ENCODE measurements around the gene GSTK1.
"Not testable (repeated sequence)": the region's sequence is repeated elsewhere in the genome, so short reads cannot be mapped to it uniquely, and the experiment has no call there.

The GSTK1 gene

DNA sequence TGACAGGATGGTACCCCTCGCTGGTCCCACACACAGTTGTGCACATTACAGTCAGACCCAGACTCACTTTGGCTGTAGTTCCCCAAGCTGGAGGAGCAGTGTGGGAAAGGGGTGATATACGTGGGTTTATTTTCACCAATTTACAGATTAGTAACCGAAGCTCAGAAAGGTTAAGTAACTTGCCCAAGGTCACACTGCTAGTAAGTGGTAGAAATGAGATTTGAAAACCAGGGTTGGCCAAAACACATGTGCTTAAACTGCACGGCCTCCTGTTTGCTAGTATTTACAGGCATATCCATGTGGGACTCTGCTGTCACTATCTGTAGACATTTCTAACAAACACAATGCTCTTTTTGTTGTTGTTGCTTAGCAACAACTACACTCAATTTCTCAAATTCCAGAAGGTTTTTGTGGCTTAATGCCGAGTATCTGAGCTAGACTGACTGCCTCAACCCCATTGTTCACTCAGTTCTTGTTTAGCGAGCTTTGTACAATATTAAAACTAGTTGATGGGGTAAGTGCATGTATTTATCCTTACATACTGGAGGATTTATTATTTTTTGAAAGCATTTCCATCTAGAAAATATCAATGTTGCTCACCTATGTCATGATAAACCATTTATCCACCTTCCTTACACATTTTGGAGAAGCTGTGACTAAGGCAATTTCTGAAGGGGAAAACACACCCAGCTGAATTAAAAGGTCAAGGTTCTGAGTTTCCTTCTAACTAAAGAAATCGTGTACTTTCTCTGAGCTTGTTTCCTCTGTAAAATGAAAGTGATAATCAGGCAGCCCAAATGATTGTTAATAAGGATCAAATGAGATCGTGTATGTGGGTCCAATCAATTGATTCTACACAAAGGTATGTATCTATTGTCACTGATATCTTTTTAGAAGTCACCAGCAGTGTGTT, 16.2 kb downstream of the GSTK1 start:
- peak; percentile 65 for DNase-seq

DNA sequence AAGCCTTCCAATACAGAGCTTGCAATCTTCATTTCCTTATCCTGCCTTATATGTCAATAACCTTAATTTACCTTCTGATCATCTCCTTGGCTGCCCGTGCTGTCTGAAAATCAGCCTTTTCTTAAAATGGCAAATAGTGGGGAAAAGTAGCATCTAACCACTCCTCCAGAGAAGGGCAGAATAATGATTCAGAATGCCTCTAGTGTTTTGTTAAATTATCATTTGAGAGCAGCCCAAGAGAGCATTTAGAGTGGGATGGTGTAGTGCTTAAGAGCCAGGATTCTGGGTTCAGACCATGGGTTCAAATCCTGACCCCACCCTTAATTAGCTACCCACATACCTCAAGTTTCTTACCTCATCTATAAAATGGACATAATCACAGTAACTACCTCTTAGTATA, 16.9 kb downstream of the GSTK1 start:
- DNase-seq, result no peak

DNA sequence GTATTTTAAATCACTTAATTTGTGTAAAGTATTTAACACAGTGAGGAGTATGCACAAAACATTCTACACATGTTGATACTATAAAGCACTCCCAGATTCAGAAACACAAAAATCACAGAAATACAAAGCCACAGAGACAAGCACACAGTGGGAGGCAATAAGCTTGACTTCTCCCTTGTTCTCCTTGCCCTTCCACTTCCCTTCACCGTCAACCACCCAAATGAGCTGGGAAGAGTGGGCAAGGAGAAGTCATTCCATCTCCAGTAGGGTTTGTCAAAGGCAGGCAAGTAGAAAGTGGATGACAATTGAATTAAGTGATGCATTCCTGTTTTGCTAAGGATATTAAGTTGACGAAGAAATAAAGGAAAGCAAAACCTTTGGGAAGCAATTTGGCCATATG, 17.3 kb downstream of the GSTK1 start:
- no peak for DNase-seq

DNA sequence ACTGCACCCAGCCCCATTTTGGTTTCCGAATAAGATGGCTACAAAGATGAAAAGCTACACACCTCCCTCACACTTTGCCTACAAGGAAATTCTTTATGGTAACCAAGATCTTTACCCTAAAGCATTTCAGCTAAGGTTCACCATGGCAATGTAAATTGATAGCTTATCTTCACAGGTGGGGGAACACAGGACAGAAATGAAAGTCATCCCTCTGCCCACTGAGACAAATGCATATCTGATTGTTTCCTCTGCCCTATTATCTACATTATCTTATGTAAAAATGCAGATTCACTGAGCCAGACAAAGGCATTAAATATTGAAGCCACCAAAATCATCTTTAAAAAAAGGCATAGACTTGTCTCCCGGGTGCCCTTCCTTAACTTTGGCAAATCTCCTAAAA, 18.3 kb downstream of the GSTK1 start:
- no peak for DNase-seq

DNA sequence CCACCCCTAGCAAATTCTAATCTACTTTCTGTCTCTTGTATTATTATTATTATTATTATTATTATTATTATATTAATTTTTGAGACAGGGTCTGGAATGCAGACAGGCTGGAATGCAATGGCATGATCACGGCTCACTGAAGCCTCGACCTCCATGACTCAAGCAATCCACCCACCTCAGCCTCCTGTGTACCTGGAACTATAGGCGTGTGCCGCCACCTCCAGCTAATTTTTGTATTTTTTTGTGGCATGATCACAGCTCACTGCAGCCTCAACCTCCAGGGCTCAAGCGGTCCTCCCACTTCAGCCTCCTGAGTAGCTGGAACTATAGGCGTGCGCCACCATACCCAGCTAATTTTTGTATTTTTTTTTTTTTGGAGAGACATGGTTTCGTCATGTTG, 18.9 kb downstream of the GSTK1 start:
- no peak for DNase-seq

DNA sequence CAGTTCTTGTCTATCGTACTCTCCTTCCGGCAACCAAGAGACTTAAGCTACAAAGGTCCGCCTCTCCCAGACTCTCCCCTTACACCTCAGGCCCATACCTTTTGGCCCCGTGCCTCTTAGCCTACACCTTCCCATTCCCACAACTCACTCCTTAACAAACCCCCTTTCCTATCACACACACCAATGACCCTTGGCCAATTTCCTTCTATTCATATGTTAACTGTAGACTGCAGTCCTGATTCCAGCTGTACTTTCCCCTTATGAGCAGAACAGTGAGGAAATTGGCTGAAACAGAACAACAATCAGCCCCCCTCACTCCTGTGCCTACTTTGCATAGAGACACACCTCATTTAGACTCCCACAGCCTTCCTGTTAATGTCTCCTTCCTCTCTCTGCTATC, 20.1 kb downstream of the GSTK1 start:
- DNase-seq, result no peak

DNA sequence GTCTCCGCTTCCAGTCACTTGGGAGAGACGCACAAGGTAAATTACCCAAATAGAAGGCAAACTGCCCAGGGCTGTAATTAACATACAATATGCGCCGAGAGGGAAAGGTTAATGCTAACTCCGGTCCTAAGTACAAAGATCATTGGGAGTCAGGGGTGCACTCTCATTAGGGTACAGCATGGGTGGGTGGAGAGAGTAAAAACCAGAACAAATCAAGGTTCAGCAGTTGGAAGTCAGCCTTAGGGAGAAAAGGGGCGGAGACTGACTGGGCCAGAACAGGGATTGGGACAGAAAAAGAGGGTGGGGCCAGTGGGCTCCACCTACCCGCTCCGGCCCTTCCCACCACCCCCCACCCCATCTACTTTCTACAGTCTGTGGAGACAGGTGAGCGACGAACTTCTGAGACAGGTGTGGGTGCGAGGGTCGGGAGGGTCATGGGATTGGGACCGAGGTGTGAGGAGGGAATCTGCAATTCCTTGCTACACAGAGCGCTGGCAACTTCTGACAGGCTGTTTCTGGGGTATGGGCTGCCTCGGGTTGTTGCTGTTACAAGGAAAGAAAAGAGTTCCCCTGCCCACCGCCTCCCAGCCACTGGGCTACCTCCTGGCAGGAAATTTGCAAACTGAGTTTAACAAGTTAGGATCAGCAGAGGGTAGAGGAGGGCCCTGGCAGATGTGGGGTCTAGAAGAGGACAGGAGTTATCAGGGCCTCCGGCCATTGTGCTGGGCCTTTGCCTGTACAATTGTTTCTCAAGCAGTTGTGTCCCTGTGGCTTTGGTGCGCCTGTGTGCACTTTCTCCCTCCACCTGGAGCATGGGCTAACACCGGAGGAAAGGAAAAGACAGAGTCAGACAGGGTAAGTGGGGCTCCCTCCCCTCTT, 21.6 kb downstream of the GSTK1 start, which contains the start of gene TMEM139:
Gene TMEM139, plus strand, starts transcription at position 368 of the 879 bp plus-strand sequence. CDS start 1,000 bp downstream, outside the sequence.
- DNase-seq, result no peak

DNA sequence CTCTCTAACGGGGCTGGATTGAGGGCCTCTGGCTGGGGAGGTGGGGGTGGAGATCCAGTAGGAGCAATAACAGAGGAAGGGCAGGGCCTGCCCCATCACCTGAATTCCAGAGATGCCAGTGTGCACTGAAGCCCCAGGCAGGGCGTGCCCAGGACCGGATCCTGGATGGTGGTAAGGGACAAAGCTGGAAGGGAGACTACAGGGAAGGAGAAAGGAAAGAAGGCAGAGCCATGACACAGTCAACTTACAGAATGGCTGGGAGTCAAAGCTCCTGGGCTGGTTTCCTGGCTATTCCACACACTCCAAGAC, 22.2 kb downstream of the GSTK1 start:
- no peak for DNase-seq

DNA sequence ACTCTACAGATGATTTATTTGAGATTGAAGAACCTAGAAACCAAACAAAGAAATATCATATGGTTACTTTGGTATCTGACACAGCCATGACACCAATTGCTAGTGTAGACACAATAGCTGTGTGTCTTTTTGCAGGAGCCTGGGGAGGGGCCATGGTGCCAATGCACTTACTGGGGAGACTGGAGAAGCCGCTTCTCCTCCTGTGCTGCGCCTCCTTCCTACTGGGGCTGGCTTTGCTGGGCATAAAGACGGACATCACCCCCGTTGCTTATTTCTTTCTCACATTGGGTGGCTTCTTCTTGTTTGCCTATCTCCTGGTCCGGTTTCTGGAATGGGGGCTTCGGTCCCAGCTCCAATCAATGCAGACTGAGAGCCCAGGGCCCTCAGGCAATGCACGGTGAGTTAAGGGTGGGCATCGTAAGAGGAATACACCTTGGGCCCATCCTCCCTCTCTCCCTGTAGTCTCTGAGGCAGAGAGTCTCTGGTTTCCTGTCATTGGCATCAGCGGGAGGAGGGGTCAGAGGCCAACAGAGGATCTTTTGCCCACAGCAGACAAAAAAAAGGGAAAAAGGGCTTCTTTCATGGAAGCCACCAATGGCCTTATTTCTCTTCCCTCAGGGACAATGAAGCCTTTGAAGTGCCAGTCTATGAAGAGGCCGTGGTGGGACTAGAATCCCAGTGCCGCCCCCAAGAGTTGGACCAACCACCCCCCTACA, 22.7 kb downstream of the GSTK1 start:
- DNase-seq, result no peak

DNA sequence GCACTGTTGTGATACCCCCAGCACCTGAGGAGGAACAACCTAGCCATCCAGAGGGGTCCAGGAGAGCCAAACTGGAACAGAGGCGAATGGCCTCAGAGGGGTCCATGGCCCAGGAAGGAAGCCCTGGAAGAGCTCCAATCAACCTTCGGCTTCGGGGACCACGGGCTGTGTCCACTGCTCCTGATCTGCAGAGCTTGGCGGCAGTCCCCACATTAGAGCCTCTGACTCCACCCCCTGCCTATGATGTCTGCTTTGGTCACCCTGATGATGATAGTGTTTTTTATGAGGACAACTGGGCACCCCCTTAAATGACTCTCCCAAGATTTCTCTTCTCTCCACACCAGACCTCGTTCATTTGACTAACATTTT, 23.3 kb downstream of the GSTK1 start:
- DNase-seq, result no peak

DNA sequence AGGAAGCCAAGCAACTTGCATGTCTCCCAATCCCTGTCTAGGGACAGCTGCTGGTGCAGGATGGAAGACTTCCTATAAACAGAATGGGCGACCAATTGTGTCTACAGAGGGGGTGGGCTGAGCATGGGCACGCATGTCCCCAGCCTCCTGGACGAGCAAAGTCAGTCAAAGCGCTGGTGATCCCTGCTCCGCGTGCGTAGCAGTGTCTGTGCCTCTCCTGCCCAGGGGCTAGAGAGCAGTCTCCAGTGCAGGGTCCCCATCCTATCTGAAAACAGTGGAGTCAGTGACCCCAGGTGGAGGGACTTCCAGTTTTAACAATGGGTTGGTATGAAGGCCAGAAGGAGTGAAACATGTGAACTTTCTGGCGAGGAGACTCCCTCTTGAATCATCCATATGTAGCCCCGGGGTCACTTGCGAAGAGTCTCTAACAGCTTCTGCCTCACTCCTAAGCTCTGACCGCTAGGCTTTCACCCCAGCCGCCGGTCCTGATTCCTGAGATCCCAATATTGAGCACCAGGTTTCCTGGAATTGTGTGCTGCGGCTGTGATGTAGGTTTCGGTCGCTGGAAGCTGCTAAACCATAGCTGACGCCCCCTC, 24.2 kb downstream of the GSTK1 start:
- DNase-seq, result no peak

DNA sequence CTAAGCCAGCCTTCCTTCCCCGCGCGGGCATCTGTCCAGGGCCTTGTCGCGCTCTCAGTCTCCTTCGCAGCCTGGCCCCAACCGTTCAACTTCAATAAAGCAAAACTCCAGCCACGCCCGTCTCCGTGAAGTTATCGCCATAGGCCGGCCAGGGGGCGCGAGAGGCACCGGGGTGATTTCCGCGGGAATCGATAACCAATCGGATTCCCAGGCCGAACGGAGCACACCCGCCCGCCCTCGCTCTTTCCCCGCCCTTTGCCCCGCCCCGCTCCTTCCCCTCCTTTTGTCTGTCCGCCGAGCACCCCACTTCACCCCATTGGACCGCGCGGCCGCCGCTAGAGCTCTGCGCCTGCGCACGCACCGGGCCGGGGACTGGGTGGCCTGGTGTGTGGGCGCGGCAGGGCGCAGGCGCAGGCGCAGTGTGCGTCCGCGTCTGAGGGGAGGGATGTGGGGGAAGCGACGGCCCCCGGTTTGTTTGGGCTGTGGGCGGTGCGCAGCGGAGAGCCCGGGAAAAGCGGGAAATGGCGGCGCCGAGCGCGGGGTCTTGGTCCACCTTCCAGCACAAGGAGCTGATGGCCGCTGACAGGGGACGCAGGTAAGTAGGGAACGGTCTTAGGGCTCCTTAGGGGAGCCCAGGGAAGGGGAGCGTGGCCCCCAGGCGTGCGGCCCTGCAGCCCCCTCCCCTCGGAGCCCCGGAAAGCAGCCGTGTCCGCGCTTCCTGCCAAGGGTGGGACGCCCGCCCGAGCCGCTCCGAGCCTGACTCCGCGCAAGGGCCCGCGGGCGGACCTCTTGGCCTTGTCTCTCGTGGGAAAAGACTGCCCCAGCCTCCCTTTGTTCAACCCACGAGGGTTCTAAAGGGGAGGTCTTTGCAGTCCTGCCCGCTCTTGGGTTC, 24.9 kb downstream of the GSTK1 start, which contains the start of gene CASP2:
Gene CASP2, plus strand, starts transcription at position 417 of the 892 bp plus-strand sequence. Its CDS starts 105 bp downstream, at position 522.
- DNase-seq, result peak; percentile 97

DNA sequence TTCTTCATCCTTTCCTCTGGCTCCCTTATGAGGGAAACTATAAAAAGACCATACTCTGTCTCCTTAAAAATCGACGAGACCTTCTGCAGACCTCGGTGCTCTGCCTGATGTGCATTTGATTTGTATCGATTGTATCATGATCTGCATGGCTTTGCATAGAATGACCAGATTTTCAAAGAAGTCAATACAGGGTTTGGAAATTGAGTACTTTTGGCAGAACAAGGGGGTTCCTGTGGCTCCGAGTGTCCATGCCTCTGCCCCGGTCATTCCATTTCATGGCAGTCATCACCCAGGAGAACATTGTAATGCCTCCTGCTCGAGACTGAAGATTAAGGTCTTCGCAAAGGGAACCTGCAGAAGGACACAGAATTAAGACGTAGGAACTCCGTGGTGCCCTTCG, 25.6 kb downstream of the GSTK1 start:
- no peak for DNase-seq

DNA sequence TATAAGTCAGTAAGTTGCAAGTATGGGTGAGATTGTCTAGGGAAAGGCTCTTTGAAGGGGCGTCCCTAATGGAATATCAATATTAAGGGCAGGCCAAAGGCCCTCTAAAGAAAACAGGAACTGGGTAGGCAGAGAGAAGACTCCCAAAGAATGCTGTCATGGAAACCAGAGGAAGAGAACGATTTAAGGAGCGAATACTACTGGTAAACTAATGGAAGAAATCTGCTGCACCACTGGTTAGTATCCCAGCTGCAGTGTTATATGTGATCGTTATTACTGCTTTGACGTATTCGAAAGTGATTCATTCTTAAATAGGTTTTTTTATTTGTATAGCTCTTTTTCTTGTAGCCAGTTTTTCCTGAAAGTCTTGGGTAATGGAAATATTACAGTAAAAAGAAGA, 26.2 kb downstream of the GSTK1 start:
- peak; percentile 46 for DNase-seq

DNA sequence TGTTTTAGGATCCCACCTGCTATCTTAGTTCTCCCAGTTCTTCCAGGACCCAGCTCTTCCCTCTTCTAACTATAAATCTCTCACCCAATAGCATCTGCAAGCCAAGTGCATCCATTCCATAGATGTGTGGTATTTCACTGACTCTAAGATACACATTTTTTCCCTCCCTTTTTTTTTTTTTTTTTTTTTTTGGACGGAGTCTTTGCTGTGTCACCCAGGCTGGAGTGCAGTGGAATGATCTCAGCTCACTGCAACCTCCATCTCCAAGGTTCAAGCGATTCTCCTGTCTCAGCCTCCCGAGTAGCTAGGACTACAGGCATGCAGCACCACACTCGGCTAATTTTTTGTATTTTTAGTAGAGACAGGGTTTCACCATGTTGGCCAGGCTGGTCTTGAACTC, 26.6 kb downstream of the GSTK1 start:
- DNase-seq, result not testable (repeated sequence)

DNA sequence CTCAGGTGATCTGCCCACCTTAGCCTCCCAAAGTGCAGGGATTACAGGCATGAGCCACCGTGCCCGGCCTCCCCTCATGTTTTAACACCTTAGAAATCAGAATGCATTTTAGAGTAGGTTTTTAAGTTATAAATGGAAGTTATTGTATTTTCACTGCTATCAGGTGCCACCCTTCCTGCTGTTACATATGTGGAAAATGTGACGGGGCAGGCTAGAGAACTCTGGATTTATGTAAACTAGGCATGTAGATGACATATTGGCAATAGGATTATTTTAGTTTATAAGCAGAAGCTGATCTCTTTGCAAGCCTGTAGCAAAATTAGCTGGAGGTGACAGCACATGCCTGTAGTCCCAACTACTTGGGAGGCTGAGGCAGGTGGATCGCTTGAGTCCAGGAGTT, 27.1 kb downstream of the GSTK1 start:
- DNase-seq, result no peak

DNA sequence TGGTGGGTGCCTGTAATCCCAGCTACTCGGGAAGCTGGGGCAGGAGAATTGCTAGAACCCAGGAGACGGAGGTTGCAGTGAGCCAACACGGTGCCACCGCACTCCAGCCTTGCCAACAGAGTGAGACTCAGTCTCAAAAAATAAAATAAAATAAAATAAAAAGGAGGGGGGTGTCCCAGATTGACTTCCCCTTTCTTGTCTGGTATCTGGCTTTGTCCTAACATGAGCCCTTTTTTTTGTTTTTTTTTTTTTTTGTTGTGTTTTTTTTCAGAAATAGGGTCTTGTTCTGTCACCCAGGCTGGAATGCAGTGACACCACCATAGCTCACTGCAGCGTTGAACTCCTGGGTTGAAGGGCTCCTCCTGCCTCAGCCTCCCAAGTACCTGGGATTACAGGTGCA, 29.6 kb downstream of the GSTK1 start:
- DNase-seq, result no peak

DNA sequence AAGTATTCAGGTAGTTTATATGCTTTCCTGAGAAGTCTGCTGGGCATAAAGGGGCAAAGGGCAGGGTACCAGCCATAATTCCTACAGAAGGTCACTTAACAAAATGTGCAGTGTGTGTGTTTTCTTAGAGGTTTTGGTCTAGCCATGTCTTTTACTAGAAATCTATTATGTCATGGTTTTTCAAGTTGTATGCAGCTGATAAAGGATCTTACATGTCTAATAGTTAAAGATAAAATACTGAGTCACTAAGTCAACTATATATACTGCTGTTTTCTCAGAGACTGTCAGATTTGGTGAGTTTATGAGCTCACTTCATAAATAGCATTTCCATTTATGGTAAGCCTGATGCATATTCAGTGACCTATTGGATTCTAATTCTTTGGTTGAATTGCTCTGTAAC, 32.6 kb downstream of the GSTK1 start:
- DNase-seq, result no peak

DNA sequence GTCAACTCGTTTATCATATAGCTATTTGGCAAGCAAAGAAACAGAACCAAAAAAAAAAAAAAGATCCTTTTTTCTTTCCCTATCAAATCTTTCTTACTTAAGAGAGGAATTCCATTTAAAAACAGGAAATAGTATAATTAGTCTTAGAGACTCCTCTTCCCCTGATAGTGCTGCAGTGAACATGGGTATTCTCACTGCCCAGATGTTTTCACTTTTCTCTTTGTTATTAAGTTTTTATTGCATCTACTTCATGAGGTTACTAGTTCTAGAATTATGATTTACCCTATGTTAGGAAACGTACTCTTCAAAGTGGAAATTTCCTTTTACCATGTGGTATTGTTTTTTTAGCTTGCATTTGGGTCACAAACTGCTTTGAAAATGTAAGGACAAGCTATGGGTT, 33.4 kb downstream of the GSTK1 start:
- DNase-seq, result no peak

DNA sequence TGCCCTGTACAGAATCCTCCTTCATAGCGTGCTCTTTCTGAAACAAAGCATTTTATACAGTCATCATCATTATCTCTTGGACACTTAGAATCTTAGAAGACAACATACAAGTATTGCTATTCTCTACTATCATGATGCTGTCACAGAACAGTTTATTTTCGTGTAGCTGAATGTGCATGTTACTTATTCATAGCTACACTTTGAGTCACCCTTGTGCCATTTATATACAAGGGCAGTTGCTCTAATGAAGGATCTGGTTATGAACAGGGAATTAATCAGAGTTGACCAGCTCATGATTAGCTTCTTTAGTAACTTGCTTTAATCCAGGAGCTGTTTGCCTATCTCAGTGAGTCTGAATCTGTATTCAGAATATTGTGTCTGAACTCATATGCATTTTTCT, 36.1 kb downstream of the GSTK1 start:
- no peak for DNase-seq

DNA sequence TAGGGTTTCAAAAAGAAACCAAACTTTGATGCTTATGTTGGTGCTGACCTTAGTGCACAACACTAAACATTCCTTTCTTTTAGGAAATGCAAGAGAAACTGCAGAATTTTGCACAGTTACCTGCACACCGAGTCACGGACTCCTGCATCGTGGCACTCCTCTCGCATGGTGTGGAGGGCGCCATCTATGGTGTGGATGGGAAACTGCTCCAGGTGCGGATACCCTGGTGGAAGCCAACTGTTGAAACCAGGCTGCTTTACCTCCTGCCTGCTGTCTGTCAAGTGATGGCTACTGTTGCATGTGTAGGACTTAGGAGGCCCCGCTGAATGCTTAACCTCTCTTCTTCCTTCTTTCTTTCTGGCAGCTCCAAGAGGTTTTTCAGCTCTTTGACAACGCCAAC, 36.6 kb downstream of the GSTK1 start:
- no peak for DNase-seq

Data from suppressor macrophage treated with lipopolysaccharide for 4 hours (primary cell).